ENCODE data around the gene BMPR1B.

GRCh38 chr4:94763005-94763404, 5.2 kb downstream of the BMPR1B start:
- no peak for TF ChIP-seq ZNF548 (tag by site-specific recombination; IDR thresholded peaks at IDR 0.05)
- TF ChIP-seq CTCF (tag by site-specific recombination; IDR thresholded peaks at IDR 0.05): no peak
- TF ChIP-seq ZNF184 (tag by site-specific recombination; IDR thresholded peaks at IDR 0.05): no peak
- TF ChIP-seq ZNF169 (tag by site-specific recombination; IDR thresholded peaks at IDR 0.05): no peak
- no peak for TF ChIP-seq ZNF311 (tag by site-specific recombination; IDR thresholded peaks at IDR 0.05; ENCODE audit: borderline replicate concordance)
- no peak for TF ChIP-seq ZNF155 (tag by site-specific recombination; IDR thresholded peaks at IDR 0.05)
- no peak for TF ChIP-seq PRDM6 (tag by site-specific recombination; IDR thresholded peaks at IDR 0.05)
- TF ChIP-seq ZBTB10 (tag by site-specific recombination; IDR thresholded peaks at IDR 0.05): no peak
- TF ChIP-seq BCL11B (tag by site-specific recombination; IDR thresholded peaks at IDR 0.05; ENCODE audit: low read depth): no peak
- TF ChIP-seq ZBTB21 (tag by site-specific recombination; IDR thresholded peaks at IDR 0.05): no peak
- TF ChIP-seq ZFP3 (tag by site-specific recombination; IDR thresholded peaks at IDR 0.05; ENCODE audit: low read depth): no peak

Measured in HEK293 (cell line).